ENCODE measurements around the gene PRSS50.

Gene PRSS50

DNA sequence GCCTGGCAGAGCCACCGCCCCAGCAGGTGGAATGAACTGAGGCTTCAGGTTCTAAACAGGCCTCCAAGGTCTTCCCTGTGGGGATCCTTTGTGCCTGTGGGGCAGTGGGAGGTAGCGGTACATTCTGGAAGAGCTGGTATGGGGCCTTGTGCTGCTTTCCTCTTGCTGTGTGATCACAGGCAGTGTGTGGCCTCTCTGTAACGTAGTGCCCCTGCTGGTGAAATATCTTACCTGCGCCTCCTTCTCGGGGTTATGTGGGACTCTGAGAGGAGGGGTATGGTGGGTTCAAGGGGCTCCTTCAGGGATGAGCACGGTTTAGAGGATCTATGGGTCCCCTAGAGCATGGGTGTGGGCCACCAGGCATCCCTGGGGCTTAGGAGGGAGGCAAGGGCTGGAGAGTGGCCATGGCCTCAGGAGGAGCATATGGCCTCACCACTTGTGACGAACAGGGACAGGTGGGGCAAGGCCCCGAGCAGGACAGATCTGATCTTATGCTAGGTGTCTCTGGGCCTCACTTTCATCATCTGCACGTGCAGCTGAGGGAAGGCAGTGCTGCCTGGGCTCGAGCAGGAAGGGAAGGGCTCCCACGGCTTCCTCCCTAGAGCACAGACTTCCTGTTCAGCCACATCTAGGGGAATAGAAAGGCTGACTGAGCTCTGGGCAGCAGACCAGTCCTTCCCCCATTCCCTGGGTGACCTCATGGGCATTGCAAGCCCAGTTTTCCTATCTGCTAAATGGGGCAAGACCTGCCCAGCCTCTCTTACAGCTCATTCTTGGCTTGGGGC lies 22.3 kb downstream of the PRSS50 start:
- no peak for TF ChIP-seq ZC3H10 (CRISPR knock-in tag; IDR thresholded peaks at IDR 0.05)
- TF ChIP-seq, protein P1, sequence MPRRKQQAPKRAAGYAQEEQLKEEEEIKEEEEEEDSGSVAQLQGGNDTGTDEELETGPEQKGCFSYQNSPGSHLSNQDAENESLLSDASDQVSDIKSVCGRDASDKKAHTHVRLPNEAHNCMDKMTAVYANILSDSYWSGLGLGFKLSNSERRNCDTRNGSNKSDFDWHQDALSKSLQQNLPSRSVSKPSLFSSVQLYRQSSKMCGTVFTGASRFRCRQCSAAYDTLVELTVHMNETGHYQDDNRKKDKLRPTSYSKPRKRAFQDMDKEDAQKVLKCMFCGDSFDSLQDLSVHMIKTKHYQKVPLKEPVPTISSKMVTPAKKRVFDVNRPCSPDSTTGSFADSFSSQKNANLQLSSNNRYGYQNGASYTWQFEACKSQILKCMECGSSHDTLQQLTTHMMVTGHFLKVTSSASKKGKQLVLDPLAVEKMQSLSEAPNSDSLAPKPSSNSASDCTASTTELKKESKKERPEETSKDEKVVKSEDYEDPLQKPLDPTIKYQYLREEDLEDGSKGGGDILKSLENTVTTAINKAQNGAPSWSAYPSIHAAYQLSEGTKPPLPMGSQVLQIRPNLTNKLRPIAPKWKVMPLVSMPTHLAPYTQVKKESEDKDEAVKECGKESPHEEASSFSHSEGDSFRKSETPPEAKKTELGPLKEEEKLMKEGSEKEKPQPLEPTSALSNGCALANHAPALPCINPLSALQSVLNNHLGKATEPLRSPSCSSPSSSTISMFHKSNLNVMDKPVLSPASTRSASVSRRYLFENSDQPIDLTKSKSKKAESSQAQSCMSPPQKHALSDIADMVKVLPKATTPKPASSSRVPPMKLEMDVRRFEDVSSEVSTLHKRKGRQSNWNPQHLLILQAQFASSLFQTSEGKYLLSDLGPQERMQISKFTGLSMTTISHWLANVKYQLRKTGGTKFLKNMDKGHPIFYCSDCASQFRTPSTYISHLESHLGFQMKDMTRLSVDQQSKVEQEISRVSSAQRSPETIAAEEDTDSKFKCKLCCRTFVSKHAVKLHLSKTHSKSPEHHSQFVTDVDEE (CRISPR knock-in tag; IDR thresholded peaks at IDR 0.05) = no peak
- TF ChIP-seq OSR1 (CRISPR knock-in tag; IDR thresholded peaks at IDR 0.05) = no peak
- TF ChIP-seq, protein P2, sequence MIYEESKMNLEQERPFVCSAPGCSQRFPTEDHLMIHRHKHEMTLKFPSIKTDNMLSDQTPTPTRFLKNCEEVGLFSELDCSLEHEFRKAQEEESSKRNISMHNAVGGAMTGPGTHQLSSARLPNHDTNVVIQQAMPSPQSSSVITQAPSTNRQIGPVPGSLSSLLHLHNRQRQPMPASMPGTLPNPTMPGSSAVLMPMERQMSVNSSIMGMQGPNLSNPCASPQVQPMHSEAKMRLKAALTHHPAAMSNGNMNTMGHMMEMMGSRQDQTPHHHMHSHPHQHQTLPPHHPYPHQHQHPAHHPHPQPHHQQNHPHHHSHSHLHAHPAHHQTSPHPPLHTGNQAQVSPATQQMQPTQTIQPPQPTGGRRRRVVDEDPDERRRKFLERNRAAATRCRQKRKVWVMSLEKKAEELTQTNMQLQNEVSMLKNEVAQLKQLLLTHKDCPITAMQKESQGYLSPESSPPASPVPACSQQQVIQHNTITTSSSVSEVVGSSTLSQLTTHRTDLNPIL (CRISPR knock-in tag; IDR thresholded peaks at IDR 0.05; ENCODE audit: low read depth) = no peak
- no peak for TF ChIP-seq PPARA (CRISPR knock-in tag; IDR thresholded peaks at IDR 0.05; ENCODE audit: borderline replicate concordance)
- no peak for TF ChIP-seq RARB (CRISPR knock-in tag; IDR thresholded peaks at IDR 0.05)
- peak; percentile 14; the same call in 1 of the 3 replicates for ATAC-seq

- no peak for ATAC-seq
- TF ChIP-seq TCF4 (CRISPR knock-in tag; IDR thresholded peaks at IDR 0.05; ENCODE audit: borderline replicate concordance) (no peak), ESRRG (CRISPR knock-in tag; IDR thresholded peaks at IDR 0.05) (no peak), ZFP3 (CRISPR knock-in tag; IDR thresholded peaks at IDR 0.05) (no peak), PPARA (CRISPR knock-in tag; IDR thresholded peaks at IDR 0.05; ENCODE audit: borderline replicate concordance) (no peak)
These were observed 23.1 kb downstream of the PRSS50 start for GRCh38 chr3:46694520-46694919.

DNA sequence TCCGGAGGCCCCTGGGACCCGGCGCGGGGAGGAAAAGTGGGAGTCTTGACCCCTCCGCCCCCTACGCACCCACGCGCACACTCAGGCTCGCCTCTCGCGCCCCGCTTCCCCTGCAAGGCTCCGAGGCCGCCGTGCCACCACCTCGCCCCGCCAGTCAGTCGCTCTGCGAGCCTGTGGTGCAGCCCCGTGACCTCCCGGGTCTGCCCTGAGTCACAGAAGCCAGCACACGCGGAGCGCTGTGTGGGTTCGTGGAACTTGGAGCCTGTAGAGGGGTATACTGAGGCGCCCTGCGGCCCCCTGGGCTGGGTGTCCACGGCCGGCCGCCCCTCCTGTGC lies 23.8 kb downstream of the PRSS50 start:
- TF ChIP-seq ZNF70 (CRISPR knock-in tag; IDR thresholded peaks at IDR 0.05) (no peak), SNAI2 (CRISPR knock-in tag; IDR thresholded peaks at IDR 0.05) (no peak), OSR1 (CRISPR knock-in tag; IDR thresholded peaks at IDR 0.05) (no peak), ESRRG (CRISPR knock-in tag; IDR thresholded peaks at IDR 0.05) (no peak), TOX (CRISPR knock-in tag; IDR thresholded peaks at IDR 0.05; ENCODE audit: borderline replicate concordance) (no peak), ZFP30 (CRISPR knock-in tag; IDR thresholded peaks at IDR 0.05) (no peak), PPARA (CRISPR knock-in tag; IDR thresholded peaks at IDR 0.05; ENCODE audit: borderline replicate concordance) (no peak), ISL1 (CRISPR knock-in tag; IDR thresholded peaks at IDR 0.05) (no peak), RARB (CRISPR knock-in tag; IDR thresholded peaks at IDR 0.05) (no peak), ZNF8 (CRISPR knock-in tag; IDR thresholded peaks at IDR 0.05) (no peak), CSDC2 (CRISPR knock-in tag; IDR thresholded peaks at IDR 0.05) (no peak), ARNTL (CRISPR knock-in tag; IDR thresholded peaks at IDR 0.05; ENCODE audit: borderline replicate concordance, low read depth) (no peak), BACH2 (CRISPR knock-in tag; IDR thresholded peaks at IDR 0.05; ENCODE audit: borderline replicate concordance) (no peak)
- TF ChIP-seq, protein P2 (CRISPR knock-in tag; IDR thresholded peaks at IDR 0.05; ENCODE audit: low read depth) = no peak
- TF ChIP-seq, protein P3, sequence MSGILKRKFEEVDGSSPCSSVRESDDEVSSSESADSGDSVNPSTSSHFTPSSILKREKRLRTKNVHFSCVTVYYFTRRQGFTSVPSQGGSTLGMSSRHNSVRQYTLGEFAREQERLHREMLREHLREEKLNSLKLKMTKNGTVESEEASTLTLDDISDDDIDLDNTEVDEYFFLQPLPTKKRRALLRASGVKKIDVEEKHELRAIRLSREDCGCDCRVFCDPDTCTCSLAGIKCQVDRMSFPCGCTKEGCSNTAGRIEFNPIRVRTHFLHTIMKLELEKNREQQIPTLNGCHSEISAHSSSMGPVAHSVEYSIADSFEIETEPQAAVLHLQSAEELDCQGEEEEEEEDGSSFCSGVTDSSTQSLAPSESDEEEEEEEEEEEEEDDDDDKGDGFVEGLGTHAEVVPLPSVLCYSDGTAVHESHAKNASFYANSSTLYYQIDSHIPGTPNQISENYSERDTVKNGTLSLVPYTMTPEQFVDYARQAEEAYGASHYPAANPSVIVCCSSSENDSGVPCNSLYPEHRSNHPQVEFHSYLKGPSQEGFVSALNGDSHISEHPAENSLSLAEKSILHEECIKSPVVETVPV (CRISPR knock-in tag; IDR thresholded peaks at IDR 0.05) = no peak
- TF ChIP-seq, protein P4, sequence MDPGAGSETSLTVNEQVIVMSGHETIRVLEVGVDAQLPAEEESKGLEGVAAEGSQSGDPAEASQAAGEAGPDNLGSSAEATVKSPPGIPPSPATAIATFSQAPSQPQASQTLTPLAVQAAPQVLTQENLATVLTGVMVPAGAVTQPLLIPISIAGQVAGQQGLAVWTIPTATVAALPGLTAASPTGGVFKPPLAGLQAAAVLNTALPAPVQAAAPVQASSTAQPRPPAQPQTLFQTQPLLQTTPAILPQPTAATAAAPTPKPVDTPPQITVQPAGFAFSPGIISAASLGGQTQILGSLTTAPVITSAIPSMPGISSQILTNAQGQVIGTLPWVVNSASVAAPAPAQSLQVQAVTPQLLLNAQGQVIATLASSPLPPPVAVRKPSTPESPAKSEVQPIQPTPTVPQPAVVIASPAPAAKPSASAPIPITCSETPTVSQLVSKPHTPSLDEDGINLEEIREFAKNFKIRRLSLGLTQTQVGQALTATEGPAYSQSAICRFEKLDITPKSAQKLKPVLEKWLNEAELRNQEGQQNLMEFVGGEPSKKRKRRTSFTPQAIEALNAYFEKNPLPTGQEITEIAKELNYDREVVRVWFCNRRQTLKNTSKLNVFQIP (CRISPR knock-in tag; IDR thresholded peaks at IDR 0.05; ENCODE audit: borderline replicate concordance, low read depth) = no peak
- TF ChIP-seq, protein P1 (CRISPR knock-in tag; IDR thresholded peaks at IDR 0.05) = no peak
- ATAC-seq = no peak
